ENCODE measurements around the gene RADX. TPM values are rescaled to one million over a fixed set of nuclear protein-coding genes. Genes with fewer than 3 reads are reported as not detected.
A peak's percentile ranks its signal among the peaks of the same experiment; 100 is the strongest.

Gene RADX
- polyA plus RNA-seq, 1 donor (not counting 4 experiments of a cell fraction or from before 2014, with no cell fraction given) = 6.3 TPM

DNA sequence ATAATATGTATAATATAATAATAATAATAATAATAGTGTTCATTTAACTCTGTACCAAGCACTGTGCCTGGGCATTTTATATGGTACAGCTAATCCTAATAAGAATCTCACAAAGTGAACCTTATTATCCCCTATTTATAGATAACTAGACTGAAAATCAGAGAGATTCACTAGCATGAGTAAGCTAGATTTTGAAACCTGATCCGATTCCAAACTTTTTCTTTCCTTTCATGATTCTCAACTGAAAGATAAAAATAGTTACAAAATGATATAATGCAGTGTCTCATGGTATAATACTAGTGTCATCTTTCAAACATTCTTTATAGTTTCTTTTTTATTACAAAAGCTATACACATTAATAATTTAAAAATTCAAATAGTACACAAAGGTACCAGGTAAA lies 58.9 kb downstream of the RADX start:
- Histone ChIP-seq H3K27me3 (ENCODE audit: control insufficient read depth, extremely low read depth, insufficient read depth, low read length) (no peaks in the 10 kb centered on the region), H3K4me2 (ENCODE audit: control insufficient read depth, extremely low read depth, insufficient read depth, low read depth, low read length) (no peak overlapping the region), H3K9me3 (ENCODE audit: control insufficient read depth, low read depth, low read length) (no peaks in the 10 kb centered on the region), H3K9me1 (ENCODE audit: control insufficient read depth, extremely low read depth, insufficient read depth, low read length) (no peaks in the 10 kb centered on the region), H3K36me3 (ENCODE audit: control insufficient read depth in 2 of 2, extremely low read depth in 1 of 2, insufficient read depth in 2 of 2, low read length in 2 of 2) (no peaks in the 10 kb centered on the region), H2AFZ (ENCODE audit: control insufficient read depth, low read length) (no peak overlapping the region), H3K4me1 (ENCODE audit: control insufficient read depth, extremely low read depth, insufficient read depth, low read length) (peaks cover 11% of the 10 kb centered on the region), H3K79me2 (ENCODE audit: control insufficient read depth, insufficient read depth, low read length) (no peaks in the 10 kb centered on the region), H3K27ac (ENCODE audit: control insufficient read depth, insufficient read depth, low read length) (no peak overlapping the region), H3K9ac (ENCODE audit: control insufficient read depth, extremely low read depth, insufficient read depth, low read length) (no peak overlapping the region), H4K20me1 (ENCODE audit: control insufficient read depth, extremely low read depth, insufficient read depth, low read length) (no peaks in the 10 kb centered on the region), H3K4me3 (ENCODE audit: control insufficient read depth in 2 of 3, extremely low read depth in 1 of 3, insufficient read depth in 2 of 3, low read depth in 1 of 3, low read length in 3 of 3) (no peak overlapping the region)
- dilution Hi-C loops (cut with MboI; ENCODE audit: extremely low pct_ligation_motif_present, low sequenced_read_pairs) = no loop called here
- FAIRE-seq = no peak
- TF ChIP-seq EZH2 (IDR thresholded peaks at IDR 0.05; ENCODE audit: low read length) (no peak), CTCF (optimal IDR thresholded peaks at IDR 0.05 in 1 of 3, IDR thresholded peaks at IDR 0.05 in 1 of 3, conservative IDR thresholded peaks at IDR 0.05 in 1 of 3; ENCODE audit: extremely low read depth in 1 of 3, insufficient read depth in 2 of 3, low read length in 3 of 3) (no peak)
- DNase-seq (ENCODE audit: low read depth, low spot score) = no peak

GRCh38 chrX:106672527-106672926 lies 60.7 kb downstream of the RADX start:
- Histone ChIP-seq H2AFZ (ENCODE audit: control insufficient read depth, low read length) (no peak overlapping the region), H3K9me1 (ENCODE audit: control insufficient read depth, extremely low read depth, insufficient read depth, low read length) (no peaks in the 10 kb centered on the region), H3K27me3 (ENCODE audit: control insufficient read depth, extremely low read depth, insufficient read depth, low read length) (no peaks in the 10 kb centered on the region), H3K4me2 (ENCODE audit: control insufficient read depth, extremely low read depth, insufficient read depth, low read depth, low read length) (peak overlapping the region; percentile 25), H3K79me2 (ENCODE audit: control insufficient read depth, insufficient read depth, low read length) (no peaks in the 10 kb centered on the region), H3K4me1 (ENCODE audit: control insufficient read depth, extremely low read depth, insufficient read depth, low read length) (peaks cover 11% of the 10 kb centered on the region), H3K9ac (ENCODE audit: control insufficient read depth, extremely low read depth, insufficient read depth, low read length) (no peak overlapping the region), H3K9me3 (ENCODE audit: control insufficient read depth, low read depth, low read length) (no peaks in the 10 kb centered on the region), H3K36me3 (ENCODE audit: control insufficient read depth in 2 of 2, extremely low read depth in 1 of 2, insufficient read depth in 2 of 2, low read length in 2 of 2) (no peaks in the 10 kb centered on the region), H3K4me3 (ENCODE audit: control insufficient read depth in 2 of 3, extremely low read depth in 1 of 3, insufficient read depth in 2 of 3, low read depth in 1 of 3, low read length in 3 of 3) (no peak overlapping the region), H3K27ac (ENCODE audit: control insufficient read depth, insufficient read depth, low read length) (peak overlapping the region; percentile 39), H4K20me1 (ENCODE audit: control insufficient read depth, extremely low read depth, insufficient read depth, low read length) (no peaks in the 10 kb centered on the region)
- dilution Hi-C loops (cut with MboI; ENCODE audit: extremely low pct_ligation_motif_present, low sequenced_read_pairs) = no loop called here
- peak; percentile 86 for DNase-seq (ENCODE audit: low read depth, low spot score)
- FAIRE-seq = peak; percentile 74
- TF ChIP-seq EZH2 (IDR thresholded peaks at IDR 0.05; ENCODE audit: low read length) = no peak
- no peak for TF ChIP-seq CTCF (optimal IDR thresholded peaks at IDR 0.05 in 1 of 3, IDR thresholded peaks at IDR 0.05 in 1 of 3, conservative IDR thresholded peaks at IDR 0.05 in 1 of 3; ENCODE audit: extremely low read depth in 1 of 3, insufficient read depth in 2 of 3, low read length in 3 of 3)

Measured in keratinocyte (primary cell).